Measurements from ENCODE around the gene KRTAP5-5.
"Not testable (repeated sequence)": the region's sequence is repeated elsewhere in the genome, so short reads cannot be mapped to it uniquely, and the experiment has no call there.

The KRTAP5-5 gene

GRCh38 chr11:1607156-1607845 lies 22.3 kb upstream of the KRTAP5-5 start:
- not testable (repeated sequence) for DNase-seq (ENCODE audit: low spot score)

GRCh38 chr11:1607901-1608300 lies 21.7 kb upstream of the KRTAP5-5 start:
- DNase-seq (ENCODE audit: low spot score) = not testable (repeated sequence)

GRCh38 chr11:1608363-1608762 lies 21.2 kb upstream of the KRTAP5-5 start, which contains the start of gene KRTAP5-3:
KRTAP5-3 (minus strand) TSS chr11:1608463; CDS start chr11:1608385, 78 bp downstream.
- DNase-seq (ENCODE audit: low spot score) = no peak

- no peak for DNase-seq (ENCODE audit: low spot score)
These were observed 11.3 kb upstream of the KRTAP5-5 start for GRCh38 chr11:1618231-1618630.

- DNase-seq (ENCODE audit: low spot score) = no peak
These were observed 10.1 kb upstream of the KRTAP5-5 start for GRCh38 chr11:1619449-1619848.

GRCh38 chr11:1622086-1622485 lies 7.5 kb upstream of the KRTAP5-5 start, which contains the start of gene KRTAP5-4:
KRTAP5-4 (minus strand) TSS chr11:1622138; CDS start chr11:1622093, 45 bp downstream.
- no peak for DNase-seq (ENCODE audit: low spot score)

- no peak for DNase-seq (ENCODE audit: low spot score)
These were observed 5.9 kb upstream of the KRTAP5-5 start for GRCh38 chr11:1623716-1624115.

- DNase-seq (ENCODE audit: low spot score) = no peak
These were observed 5.0 kb upstream of the KRTAP5-5 start for GRCh38 chr11:1624621-1625020.

- DNase-seq (ENCODE audit: low spot score) = no peak
These were observed 4.0 kb upstream of the KRTAP5-5 start for GRCh38 chr11:1625541-1625940.

GRCh38 chr11:1628506-1629325 lies 859 bp upstream of the KRTAP5-5 start:
- peak; percentile 90 for DNase-seq (ENCODE audit: low spot score)

GRCh38 chr11:1630271-1630670 lies 696 bp downstream of the KRTAP5-5 start:
- DNase-seq (ENCODE audit: low spot score) = no peak

- DNase-seq (ENCODE audit: low spot score) = no peak
These were observed 1.5 kb downstream of the KRTAP5-5 start for GRCh38 chr11:1631066-1631568.

GRCh38 chr11:1632053-1632714 lies 2.6 kb downstream of the KRTAP5-5 start:
- DNase-seq (ENCODE audit: low spot score) = no peak

- no peak for DNase-seq (ENCODE audit: low spot score)
These were observed 4.3 kb downstream of the KRTAP5-5 start for GRCh38 chr11:1633864-1634263.

- DNase-seq (ENCODE audit: low spot score) = no peak
These were observed 6.8 kb downstream of the KRTAP5-5 start for GRCh38 chr11:1636291-1636950.

GRCh38 chr11:1637628-1638027 lies 8.1 kb downstream of the KRTAP5-5 start:
- no peak for DNase-seq (ENCODE audit: low spot score)

- no peak for DNase-seq (ENCODE audit: low spot score)
These were observed 8.8 kb downstream of the KRTAP5-5 start for GRCh38 chr11:1638344-1638743.

- no peak for DNase-seq (ENCODE audit: low spot score)
These were observed 9.6 kb downstream of the KRTAP5-5 start for GRCh38 chr11:1639102-1639620.

GRCh38 chr11:1639666-1640065 lies 10.1 kb downstream of the KRTAP5-5 start:
- no peak for DNase-seq (ENCODE audit: low spot score)

GRCh38 chr11:1640076-1640946 lies 10.7 kb downstream of the KRTAP5-5 start:
- DNase-seq (ENCODE audit: low spot score) = peak; percentile 82

GRCh38 chr11:1641096-1641495 lies 11.5 kb downstream of the KRTAP5-5 start:
- DNase-seq (ENCODE audit: low spot score) = no peak

All from AG08396 (cell line).